OCI-LY1 (cell line): ENCODE results near the gene TNFSF13.

Experiments used
- H2AFZ ChIP-seq: fragments of 200-600 bp; sonication (generic), shearing (Covaris generic); 2 replicates; pipeline ENCODE4 v1.6.0; 2014; ENCODE audit warnings: antibody characterized with exemption, mild to moderate bottlenecking, low read length
- H3F3A ChIP-seq: fragments of 200-600 bp; sonication (generic), shearing (Covaris generic); 2 replicates; pipeline ENCODE4 v1.6.0; 2014; ENCODE audit warnings: mild to moderate bottlenecking, antibody characterized with exemption, low read length, moderate library complexity; ENCODE audit not compliant: insufficient read depth
- H3K27ac ChIP-seq: fragments of 200-600 bp; sonication (generic); 2 replicates; pipeline ENCODE4 v1.5.1; 2014; ENCODE audit warnings: low read length, mixed run types, mild to moderate bottlenecking, low read depth; ENCODE audit not compliant: poor library complexity, severe bottlenecking
- H3K27me3 ChIP-seq: fragments of 200-600 bp; sonication (generic); 2 replicates; pipeline ENCODE4 v1.6.0; 2014; ENCODE audit warnings: antibody characterized with exemption, mild to moderate bottlenecking, low read length, moderate library complexity; ENCODE audit not compliant: insufficient read depth
- H3K36me3 ChIP-seq: fragments of 200-600 bp; sonication (generic); 2 replicates; pipeline ENCODE4 v1.6.1; 2014; ENCODE audit warnings: mild to moderate bottlenecking, antibody characterized with exemption, low read length, moderate library complexity, mixed read lengths; ENCODE audit not compliant: insufficient read depth
- H3K4me1 ChIP-seq: fragments of 200-600 bp; sonication (generic); 2 replicates; pipeline ENCODE4 v1.5.1; 2014; ENCODE audit warnings: mild to moderate bottlenecking, low read length, moderate library complexity; ENCODE audit not compliant: insufficient read depth, severe bottlenecking
- H3K4me2 ChIP-seq: fragments of 200-600 bp; sonication (generic), shearing (Covaris generic); 2 replicates; pipeline ENCODE4 v1.6.1; 2014; ENCODE audit warnings: low read length
- H3K4me3 ChIP-seq: fragments of 200-600 bp; sonication (generic); 2 replicates; pipeline ENCODE4 v1.5.1; 2014; ENCODE audit warnings: low read length, low read depth, mild to moderate bottlenecking, mixed read lengths; ENCODE audit not compliant: poor library complexity, severe bottlenecking
- H3K79me2 ChIP-seq: fragments of 200-600 bp; shearing (Covaris generic); 2 replicates; pipeline ENCODE4 v1.6.1; 2016; ENCODE audit warnings: mixed run types, low read length, mixed read lengths; ENCODE audit not compliant: insufficient read depth
- H3K9ac ChIP-seq: fragments of 200-600 bp; sonication (generic), shearing (Covaris generic); 2 replicates; pipeline ENCODE4 v1.6.1; 2014; ENCODE audit warnings: mild to moderate bottlenecking, low read length, mixed read lengths
- H3K9me2 ChIP-seq: fragments of 200-600 bp; sonication (generic), shearing (Covaris generic); 2 replicates; pipeline ENCODE4 v1.6.1; 2014; ENCODE audit warnings: low read depth, mild to moderate bottlenecking, low read length, mixed read lengths
- H3K9me3 ChIP-seq: fragments of 200-600 bp; shearing (Covaris generic); 2 replicates; pipeline ENCODE4 v1.6.1; 2014; ENCODE audit warnings: low read length, mixed read lengths
- H4K20me1 ChIP-seq: fragments of 200-600 bp; sonication (generic), shearing (Covaris generic); 2 replicates; pipeline ENCODE4 v1.6.0; 2016; ENCODE audit warnings: mild to moderate bottlenecking, low read length; ENCODE audit not compliant: insufficient read depth
- EZH2 ChIP-seq: fragments of 200-600 bp; sonication (generic), shearing (Covaris generic); IDR thresholded peaks from 2 replicates; pipeline ENCODE4 v1.8.0; 2017; ENCODE audit warnings: borderline replicate concordance, mixed run types, mild to moderate bottlenecking, antibody characterized with exemption, low read length, moderate library complexity, mixed read lengths
- TF ChIP-seq, protein P1 (sequence below): fragments of 200-600 bp; sonication (generic), shearing (Covaris generic); IDR thresholded peaks from 2 replicates; pipeline ENCODE4 v1.5.1; 2017; ENCODE audit warnings: mild to moderate bottlenecking, antibody characterized with exemption, low read length, moderate library complexity, mixed read lengths

The TNFSF13 gene

DNA sequence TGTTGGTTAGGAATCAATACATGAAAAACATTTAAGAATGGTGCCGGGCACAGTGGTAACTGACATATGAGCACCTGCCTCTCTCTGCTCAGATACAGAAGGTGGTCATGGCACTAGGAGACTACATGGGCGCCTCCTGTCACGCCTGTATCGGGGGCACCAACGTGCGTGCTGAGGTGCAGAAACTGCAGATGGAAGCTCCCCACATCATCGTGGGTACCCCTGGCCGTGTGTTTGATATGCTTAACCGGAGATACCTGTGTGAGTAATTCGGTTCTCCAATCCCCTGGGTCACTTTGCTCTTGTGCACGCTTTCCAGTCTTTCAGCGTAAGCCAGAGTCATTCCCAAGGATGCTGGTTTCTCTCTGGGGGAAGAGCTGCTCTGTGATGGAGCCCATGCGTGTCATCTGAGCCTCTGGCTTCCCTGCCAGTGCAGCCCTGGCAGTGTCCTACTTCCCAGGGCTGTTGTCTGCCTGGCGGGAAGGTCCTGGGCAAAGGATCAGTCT is 17.9 kb downstream of the TNFSF13 start:
- Histone ChIP-seq H3K9me2 (no peaks in the 10 kb centered on the region), H3K4me2 (no peak overlapping the region), H3K9me3 (no peaks in the 10 kb centered on the region), H3K4me1 (peaks cover 40% of the 10 kb centered on the region), H3K4me3 (no peak overlapping the region), H3K27ac (no peak overlapping the region), H3F3A (peaks cover 48% of the 10 kb centered on the region), H3K27me3 (no peaks in the 10 kb centered on the region), H2AFZ (no peak overlapping the region), H3K79me2 (peaks cover 28% of the 10 kb centered on the region), H3K9ac (no peak overlapping the region), H4K20me1 (peaks cover 5% of the 10 kb centered on the region; the same call in 1 of the 2 replicates), H3K36me3 (peaks cover 76% of the 10 kb centered on the region)
- TF ChIP-seq EZH2: no peak
- TF ChIP-seq, protein P1, sequence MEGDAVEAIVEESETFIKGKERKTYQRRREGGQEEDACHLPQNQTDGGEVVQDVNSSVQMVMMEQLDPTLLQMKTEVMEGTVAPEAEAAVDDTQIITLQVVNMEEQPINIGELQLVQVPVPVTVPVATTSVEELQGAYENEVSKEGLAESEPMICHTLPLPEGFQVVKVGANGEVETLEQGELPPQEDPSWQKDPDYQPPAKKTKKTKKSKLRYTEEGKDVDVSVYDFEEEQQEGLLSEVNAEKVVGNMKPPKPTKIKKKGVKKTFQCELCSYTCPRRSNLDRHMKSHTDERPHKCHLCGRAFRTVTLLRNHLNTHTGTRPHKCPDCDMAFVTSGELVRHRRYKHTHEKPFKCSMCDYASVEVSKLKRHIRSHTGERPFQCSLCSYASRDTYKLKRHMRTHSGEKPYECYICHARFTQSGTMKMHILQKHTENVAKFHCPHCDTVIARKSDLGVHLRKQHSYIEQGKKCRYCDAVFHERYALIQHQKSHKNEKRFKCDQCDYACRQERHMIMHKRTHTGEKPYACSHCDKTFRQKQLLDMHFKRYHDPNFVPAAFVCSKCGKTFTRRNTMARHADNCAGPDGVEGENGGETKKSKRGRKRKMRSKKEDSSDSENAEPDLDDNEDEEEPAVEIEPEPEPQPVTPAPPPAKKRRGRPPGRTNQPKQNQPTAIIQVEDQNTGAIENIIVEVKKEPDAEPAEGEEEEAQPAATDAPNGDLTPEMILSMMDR: no peak

GRCh38 chr17:7577327-7578199 is 19.0 kb downstream of the TNFSF13 start:
- Histone ChIP-seq H3K4me1 (peaks cover 50% of the 10 kb centered on the region), H3K36me3 (peaks cover 73% of the 10 kb centered on the region), H4K20me1 (peaks cover 5% of the 10 kb centered on the region; the same call in 1 of the 2 replicates), H3F3A (peaks cover 48% of the 10 kb centered on the region), H3K79me2 (peaks cover 28% of the 10 kb centered on the region), H3K9me2 (no peaks in the 10 kb centered on the region), H2AFZ (no peak overlapping the region), H3K9ac (no peak overlapping the region), H3K9me3 (no peaks in the 10 kb centered on the region), H3K27ac (no peak overlapping the region), H3K27me3 (no peaks in the 10 kb centered on the region), H3K4me2 (no peak overlapping the region), H3K4me3 (no peak overlapping the region)
- no peak for TF ChIP-seq EZH2
- TF ChIP-seq, protein P1: no peak

- no peaks in the 10 kb centered on the region for H3K9me3 ChIP-seq
- H3K27me3 ChIP-seq: no peaks in the 10 kb centered on the region
- no peak within 1 kb of the TSS for H2AFZ ChIP-seq
- TF ChIP-seq, protein P1: no peak
- TF ChIP-seq EZH2: no peak
- H3K4me3 ChIP-seq: no peak within 1 kb of the TSS
- peaks cover 44% of the 10 kb centered on the region for H3F3A ChIP-seq
- peaks cover 55% of the 10 kb centered on the region for H3K4me1 ChIP-seq
- H3K4me2 ChIP-seq: no peak within 1 kb of the TSS
- peaks cover 60% of the 10 kb centered on the region for H3K36me3 ChIP-seq
- no peaks in the 10 kb centered on the region for H3K9me2 ChIP-seq
- peak within 1 kb of the TSS; percentile 88 for H3K27ac ChIP-seq
- peaks cover 13% of the 10 kb centered on the region for H3K79me2 ChIP-seq
- H3K9ac ChIP-seq: no peak within 1 kb of the TSS
- peaks cover 5% of the 10 kb centered on the region; the same call in 1 of the 2 replicates for H4K20me1 ChIP-seq
Observed at GRCh38 chr17:7579001-7579833, 20.7 kb downstream of the TNFSF13 start, which contains the start of gene CD68. TSS of gene CD68 (plus strand) at chr17:7579638. CDS start at chr17:7579678, 40 bp downstream.
